Esophagus muscularis mucosa (tissue), 4 donors: ENCODE measurements around the gene UBTD2. TPM values are rescaled to one million over a fixed set of nuclear protein-coding genes. Genes with fewer than 3 reads are reported as not detected.

ENCODE experiments used
- DNase-seq: peaks from one replicate; pipeline ENCODE4 v3.0.0-alpha.2; 2017; ENCODE audit errors: extremely low spot score
- H3K27ac ChIP-seq, 4 donors: fragments of 200-600 bp; sonication (generic); replicated peaks in 1 of 4; 1 replicate in 3 of 4; 2 replicates in 1 of 4; pipeline ENCODE4 v1.5.1; 2016 to 2019; ENCODE audit warnings: mild to moderate bottlenecking in 1 of 4
- H3K27me3 ChIP-seq, 4 donors: fragments of 200-600 bp; sonication (generic); one replicate each; pipeline versions ENCODE4 v1.5.1 to v1.6.0; 2016 to 2019
- H3K36me3 ChIP-seq, 4 donors: fragments of 200-600 bp; sonication (generic); one replicate each; pipeline ENCODE4 v1.5.1; 2016 to 2019
- H3K4me1 ChIP-seq, 4 donors: fragments of 200-600 bp; sonication (generic); one replicate each; pipeline ENCODE4 v1.5.1; 2016 to 2019
- H3K4me3 ChIP-seq, 4 donors: fragments of 200-600 bp; sonication (generic); 1 replicate in 2 of 4; 2 replicates in 2 of 4; pipeline ENCODE4 v1.5.1; 2016 to 2019; ENCODE audit warnings: mild to moderate bottlenecking in 4 of 4, moderate library complexity in 1 of 4
- H3K9me3 ChIP-seq, 4 donors: fragments of 200-600 bp; sonication (generic); 1 replicate in 3 of 4; 2 replicates in 1 of 4; pipeline ENCODE4 v1.5.1; 2016 to 2019
- EP300 ChIP-seq: sonication (generic); formaldehyde crosslinking; IDR thresholded peaks from one replicate; pipeline ENCODE4 v1.6.1; 2017; ENCODE audit warnings: antibody characterized with exemption
- POLR2A ChIP-seq: fragments of 450-650 bp; IDR thresholded peaks from one replicate; pipeline ENCODE4 v1.6.1; 2017; ENCODE audit warnings: antibody characterized with exemption, moderate library complexity, mild to moderate bottlenecking, low read depth
- POLR2AphosphoS5 ChIP-seq, 2 donors: sonication (generic); formaldehyde crosslinking; IDR thresholded peaks; one replicate each; pipeline ENCODE4 v1.6.1; 2017; ENCODE audit warnings: antibody characterized with exemption in 2 of 2
- WGBS: methylation state at CpG from one replicate; pipeline ENCODE4 v1.1.5; 2018; 5-methylcytosine and 5-hydroxymethylcytosine counted together
- intact Hi-C: fragments of 100-400 bp; cut with DNase I; formaldehyde crosslinking; loops from one replicate; pipeline ENCODE4 v1.15.1; 2023
- total RNA-seq, 4 donors: library from RNA; depleted of rRNA; stranded (reverse); fragments of >200 nt; gene quantifications; one replicate each; pipeline versions ENCODE4 v1.1.0 to v1.2.1, GENCODE V29; 2016
- TF ChIP-seq, protein P1 (sequence below), 3 experiments: fragments of 200-600 bp in 2 of 3; fragments of 450-650 bp in 1 of 3; sonication (generic) in 2 of 3; IDR thresholded peaks; one replicate each; pipeline ENCODE4 v1.5.1; 2017 to 2019; ENCODE audit warnings: antibody characterized with exemption in 3 of 3, mild to moderate bottlenecking in 2 of 3, moderate library complexity in 1 of 3

Gene UBTD2
- total RNA-seq, 4 donors from 2014 or later, result 19.4 to 20.0 (median 19.9) TPM

- DNase-seq, result no peak
- Histone ChIP-seq H3K9me3 (no peaks in the 10 kb centered on the region), H3K36me3 (no peaks in the 10 kb centered on the region), H3K4me1 (no peaks in the 10 kb centered on the region), H3K27me3 (no peaks in the 10 kb centered on the region), H3K27ac (no peak overlapping the region), H3K4me3 (no peak overlapping the region)
- WGBS, result 88% methylated on average over 6 of the region's 6 CpGs
- no peak for TF ChIP-seq POLR2AphosphoS5 (IDR thresholded peaks at IDR 0.05)
- TF ChIP-seq, protein P1, sequence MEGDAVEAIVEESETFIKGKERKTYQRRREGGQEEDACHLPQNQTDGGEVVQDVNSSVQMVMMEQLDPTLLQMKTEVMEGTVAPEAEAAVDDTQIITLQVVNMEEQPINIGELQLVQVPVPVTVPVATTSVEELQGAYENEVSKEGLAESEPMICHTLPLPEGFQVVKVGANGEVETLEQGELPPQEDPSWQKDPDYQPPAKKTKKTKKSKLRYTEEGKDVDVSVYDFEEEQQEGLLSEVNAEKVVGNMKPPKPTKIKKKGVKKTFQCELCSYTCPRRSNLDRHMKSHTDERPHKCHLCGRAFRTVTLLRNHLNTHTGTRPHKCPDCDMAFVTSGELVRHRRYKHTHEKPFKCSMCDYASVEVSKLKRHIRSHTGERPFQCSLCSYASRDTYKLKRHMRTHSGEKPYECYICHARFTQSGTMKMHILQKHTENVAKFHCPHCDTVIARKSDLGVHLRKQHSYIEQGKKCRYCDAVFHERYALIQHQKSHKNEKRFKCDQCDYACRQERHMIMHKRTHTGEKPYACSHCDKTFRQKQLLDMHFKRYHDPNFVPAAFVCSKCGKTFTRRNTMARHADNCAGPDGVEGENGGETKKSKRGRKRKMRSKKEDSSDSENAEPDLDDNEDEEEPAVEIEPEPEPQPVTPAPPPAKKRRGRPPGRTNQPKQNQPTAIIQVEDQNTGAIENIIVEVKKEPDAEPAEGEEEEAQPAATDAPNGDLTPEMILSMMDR (IDR thresholded peaks at IDR 0.05), result no peak
- TF ChIP-seq EP300, result no peak
- no peak for TF ChIP-seq POLR2A
- intact Hi-C loops, result no loop called here
These were observed 88.4 kb downstream of the UBTD2 start for GRCh38 chr5:172194985-172195774.

GRCh38 chr5:172193872-172194271, 89.7 kb downstream of the UBTD2 start, which contains the start of gene EFCAB9:
TSS of gene EFCAB9 (plus strand) at chr5:172194172. CDS start at chr5:172194173, 1 bp downstream.
- Histone ChIP-seq H3K4me3 (no peak within 1 kb of the TSS), H3K9me3 (no peaks in the 10 kb centered on the region), H3K4me1 (peaks cover 0 to 4% (median 1%) of the 10 kb centered on the region in 4 donors), H3K36me3 (no peaks in the 10 kb centered on the region), H3K27me3 (no peaks in the 10 kb centered on the region), H3K27ac (no peak within 1 kb of the TSS)
- DNase-seq, result no peak
- 66% methylated on average over 6 of the region's 6 CpGs for WGBS
- intact Hi-C loops, result no loop called here
- TF ChIP-seq EP300 (no peak), POLR2AphosphoS5 (IDR thresholded peaks at IDR 0.05) (no peak)
- TF ChIP-seq, protein P1 (IDR thresholded peaks at IDR 0.05), result no peak

GRCh38 chr5:172189693-172190296, 93.8 kb downstream of the UBTD2 start:
- Histone ChIP-seq H3K4me1 (peaks cover 16 to 35% (median 33%) of the 10 kb centered on the region in 4 donors), H3K36me3 (no peaks in the 10 kb centered on the region), H3K9me3 (no peaks in the 10 kb centered on the region), H3K27me3 (no peaks in the 10 kb centered on the region), H3K4me3 (no peak overlapping the region), H3K27ac (no peak overlapping the region)
- no peak for TF ChIP-seq EP300
- TF ChIP-seq POLR2A, result no peak
- TF ChIP-seq POLR2AphosphoS5 (IDR thresholded peaks at IDR 0.05), result no peak
- TF ChIP-seq, protein P1 (IDR thresholded peaks at IDR 0.05), result no peak
- 70% methylated on average over 3 of the region's 3 CpGs for WGBS
- no peak for DNase-seq
- intact Hi-C loops, result loop anchor here (5.0 kb wide), 2 partner anchors 103 to 182 kb away; partner anchors contain the start of gene FBXW11

- H3K27me3 ChIP-seq, result no peaks in the 10 kb centered on the region
- TF ChIP-seq POLR2A, result no peak
- no peak for TF ChIP-seq EP300
- TF ChIP-seq, protein P1 (IDR thresholded peaks at IDR 0.05), result no peak
- no peak for TF ChIP-seq POLR2AphosphoS5 (IDR thresholded peaks at IDR 0.05)
- peak overlapping the region; percentile 85 to 97 (median 92) for H3K27ac ChIP-seq
- H3K36me3 ChIP-seq, result no peaks in the 10 kb centered on the region
- H3K9me3 ChIP-seq, result no peaks in the 10 kb centered on the region
- peak overlapping the region; percentile 82 to 94 (median 89) for H3K4me3 ChIP-seq
- intact Hi-C loops, result loop anchor here (1.0 to 5.0 kb wide), 3 partner anchors 82 to 182 kb away; partner anchors contain the start of gene FBXW11
- WGBS, result 51% methylated on average over 30 of the region's 30 CpGs
- no peak for DNase-seq
- H3K4me1 ChIP-seq, result peaks cover 17 to 42% (median 36%) of the 10 kb centered on the region in 4 donors
These were observed 94.5 kb downstream of the UBTD2 start for GRCh38 chr5:172188893-172189692.
